Stimulated activated CD8-positive, alpha-beta memory T cell treated with anti-CD3 and anti-CD28 coated beads, Interleukin-12 subunit alpha, Interleukin-12 subunit beta, amount 100 ng/mL, for 1 hour (primary cell): ENCODE measurements around the gene SLC4A5.
"Not testable (repeated sequence)": the region's sequence is repeated elsewhere in the genome, so short reads cannot be mapped to it uniquely, and the experiment has no call there.

ENCODE experiments used
- DNase-seq: peaks from one replicate; pipeline ENCODE4 v3.0.0-alpha.2; 2020; ENCODE audit warnings: low read depth

Gene SLC4A5

GRCh38 chr2:74199275-74199701, 143.9 kb downstream of the SLC4A5 start:
- DNase-seq: no peak

- peak; percentile 83 for DNase-seq
These were observed 144.5 kb downstream of the SLC4A5 start, which contains the start of gene MTHFD2 for GRCh38 chr2:74198461-74199274. Gene MTHFD2, plus strand, starts transcription at chr2:74198615. Its CDS starts 27 bp downstream, at chr2:74198642.

- DNase-seq: no peak
These were observed 145.2 kb downstream of the SLC4A5 start for GRCh38 chr2:74198023-74198460.

- DNase-seq: no peak
These were observed 146.2 kb downstream of the SLC4A5 start for GRCh38 chr2:74197049-74197448.

- no peak for DNase-seq
These were observed 148.4 kb downstream of the SLC4A5 start for GRCh38 chr2:74194799-74195198.

- no peak for DNase-seq
These were observed 151.4 kb downstream of the SLC4A5 start for GRCh38 chr2:74191596-74192380.

GRCh38 chr2:74188696-74189095, 154.5 kb downstream of the SLC4A5 start:
- no peak for DNase-seq

GRCh38 chr2:74188018-74188601, 155.1 kb downstream of the SLC4A5 start:
- DNase-seq: no peak

- not testable (repeated sequence) for DNase-seq
These were observed 156.5 kb downstream of the SLC4A5 start for GRCh38 chr2:74186706-74187105.

GRCh38 chr2:74186038-74186437, 157.2 kb downstream of the SLC4A5 start:
- no peak for DNase-seq

GRCh38 chr2:74183878-74184277, 159.3 kb downstream of the SLC4A5 start:
- DNase-seq: no peak

- no peak for DNase-seq
These were observed 161.5 kb downstream of the SLC4A5 start for GRCh38 chr2:74181739-74182138.

GRCh38 chr2:74179063-74179865, 164.0 kb downstream of the SLC4A5 start:
- no peak for DNase-seq

GRCh38 chr2:74178211-74179062, 164.8 kb downstream of the SLC4A5 start, which contains the start of gene MOB1A:
Gene MOB1A, minus strand, starts transcription at chr2:74178879. Its CDS starts 205 bp downstream, at chr2:74178674.
- peak; percentile 94 for DNase-seq

GRCh38 chr2:74177696-74178095, 165.5 kb downstream of the SLC4A5 start:
- DNase-seq: no peak

GRCh38 chr2:74174909-74175308, 168.3 kb downstream of the SLC4A5 start:
- DNase-seq: no peak

- no peak for DNase-seq
These were observed 174.5 kb downstream of the SLC4A5 start for GRCh38 chr2:74168739-74169138.
